Neural cell (in vitro differentiated cells): ENCODE results near the gene MVK. TPM values are rescaled to one million over a fixed set of nuclear protein-coding genes. Genes with fewer than 3 reads are reported as not detected.
A peak's percentile ranks its signal among the peaks of the same experiment; 100 is the strongest.

Experiments used
- H2AFZ ChIP-seq: fragments of 200-600, 300-800 bp; sonication (generic), shearing (Covaris generic); 2 replicates; pipeline ENCODE4 v1.6.0; 2014; ENCODE audit warnings: low read depth, mild to moderate bottlenecking, antibody characterized with exemption, low read length, moderate library complexity
- H3F3A ChIP-seq: fragments of 200-600 bp; shearing (Covaris generic); 2 replicates; pipeline ENCODE4 v1.6.1; 2016; ENCODE audit warnings: mild to moderate bottlenecking, moderate library complexity, mixed read lengths, antibody characterized with exemption, low read length; ENCODE audit not compliant: insufficient read depth, poor library complexity, severe bottlenecking
- H3K27ac ChIP-seq: fragments of 200-600, 300-800 bp; sonication (generic), shearing (Covaris generic); 2 replicates; pipeline ENCODE4 v1.5.1; 2014; ENCODE audit warnings: mild to moderate bottlenecking, low read length, moderate library complexity
- H3K27me3 ChIP-seq: fragments of 300-800, 200-600 bp; sonication (generic), shearing (Covaris generic); 2 replicates; pipeline ENCODE4 v1.6.0; 2014; ENCODE audit warnings: mild to moderate bottlenecking, low read depth, low read length, moderate library complexity; ENCODE audit not compliant: insufficient read depth
- H3K36me3 ChIP-seq: fragments of 300-800, 200-600 bp; sonication (generic), shearing (Covaris generic); 2 replicates; pipeline ENCODE4 v1.5.1; 2014; ENCODE audit warnings: mild to moderate bottlenecking, antibody characterized with exemption, low read length, moderate library complexity; ENCODE audit not compliant: insufficient read depth
- H3K4me2 ChIP-seq: fragments of 300-800, 200-600 bp; sonication (generic), shearing (Covaris generic); 2 replicates; pipeline ENCODE4 v1.6.0; 2014; ENCODE audit warnings: mild to moderate bottlenecking, low read length
- H3K4me3 ChIP-seq: fragments of 300-800, 200-600 bp; sonication (generic), shearing (Covaris generic); 2 replicates; pipeline ENCODE4 v1.5.1; 2014; ENCODE audit warnings: mild to moderate bottlenecking, low read length, moderate library complexity
- H3K79me2 ChIP-seq: fragments of 200-600 bp; shearing (Covaris generic); replicated peaks from 2 replicates; pipeline ENCODE4 v1.6.0; 2014; ENCODE audit warnings: mild to moderate bottlenecking, low read length, moderate library complexity; ENCODE audit not compliant: insufficient read depth
- H3K9ac ChIP-seq: fragments of 300-800, 200-600 bp; sonication (generic), shearing (Covaris generic); 2 replicates; pipeline ENCODE4 v1.6.1; 2016; ENCODE audit warnings: mild to moderate bottlenecking, low read length, mixed read lengths
- H3K9me2 ChIP-seq: fragments of 200-600 bp; shearing (Covaris generic); 2 replicates; pipeline ENCODE4 v1.6.1; 2016; ENCODE audit warnings: mild to moderate bottlenecking, low read length, mixed read lengths; ENCODE audit not compliant: insufficient read depth
- H3K9me3 ChIP-seq: fragments of 200-600, 300-800 bp; sonication (generic), shearing (Covaris generic); 2 replicates; pipeline ENCODE4 v1.6.1; 2016; ENCODE audit warnings: mild to moderate bottlenecking, mixed run types, low read length, moderate library complexity, mixed read lengths
- H4K20me1 ChIP-seq: fragments of 200-600 bp; shearing (Covaris generic); 2 replicates; pipeline ENCODE4 v1.6.1; 2016; ENCODE audit warnings: mild to moderate bottlenecking, mixed run types; ENCODE audit not compliant: insufficient read depth
- CTCF ChIP-seq: fragments of 450-650 bp; IDR thresholded peaks from 2 replicates; pipeline ENCODE4 v1.5.1; 2014; ENCODE audit warnings: antibody characterized with exemption, mild to moderate bottlenecking, moderate library complexity; ENCODE audit not compliant: poor library complexity, severe bottlenecking
- EP300 ChIP-seq: fragments of 450-650 bp; conservative IDR thresholded peaks from 2 replicates; pipeline ENCODE4 v1.6.1; 2014; ENCODE audit warnings: antibody characterized with exemption, mild to moderate bottlenecking, moderate library complexity; ENCODE audit not compliant: poor library complexity, severe bottlenecking
- EZH2 ChIP-seq: fragments of 200-600, 300-800 bp; shearing (Covaris generic), sonication (generic); IDR thresholded peaks from 2 replicates; pipeline ENCODE4 v1.6.1; 2014; ENCODE audit warnings: antibody characterized with exemption, low read length, borderline replicate concordance, mild to moderate bottlenecking; ENCODE audit not compliant: insufficient read depth, poor library complexity, severe bottlenecking
- MXI1 ChIP-seq: fragments of 450-650 bp; conservative IDR thresholded peaks from 2 replicates; pipeline ENCODE4 v1.6.1; 2014; ENCODE audit warnings: antibody characterized with exemption, mild to moderate bottlenecking; ENCODE audit not compliant: poor library complexity, severe bottlenecking
- POLR2AphosphoS5 ChIP-seq: IDR thresholded peaks from 2 replicates; pipeline ENCODE4 v1.6.1; 2012
- RAD21 ChIP-seq: fragments of 450-650 bp; conservative IDR thresholded peaks from 2 replicates; pipeline ENCODE4 v1.6.1; 2014; ENCODE audit warnings: antibody characterized with exemption, mild to moderate bottlenecking, moderate library complexity
- REST ChIP-seq: IDR thresholded peaks from 2 replicates; pipeline ENCODE4 v1.6.1; 2012; ENCODE audit warnings: borderline replicate concordance
- SMC3 ChIP-seq: fragments of 450-650 bp; conservative IDR thresholded peaks from 2 replicates; pipeline ENCODE4 v1.6.1; 2014; ENCODE audit warnings: antibody characterized with exemption, mild to moderate bottlenecking, moderate library complexity; ENCODE audit not compliant: poor library complexity
- TAF1 ChIP-seq: IDR thresholded peaks from 2 replicates; pipeline ENCODE4 v1.6.1; 2012; ENCODE audit warnings: low read depth
- polyA plus RNA-seq: library from polyadenylated mRNA; depleted of rRNA; stranded (reverse); fragments of >200 nt; gene quantifications from 2 replicates; pipeline ENCODE4 v1.2.3, GENCODE V29; 2014

Gene MVK
- polyA plus RNA-seq, 1 donor from 2014 or later = 45.7 TPM

- no peak overlapping the region for H3K4me3 ChIP-seq
- no peaks in the 10 kb centered on the region for H3K79me2 ChIP-seq
- H3F3A ChIP-seq = no peaks in the 10 kb centered on the region
- no peaks in the 10 kb centered on the region for H3K9me3 ChIP-seq
- no peaks in the 10 kb centered on the region for H3K36me3 ChIP-seq
- TF ChIP-seq TAF1 = no peak
- TF ChIP-seq EP300 = no peak
- no peak for TF ChIP-seq REST
- H3K9ac ChIP-seq = no peak overlapping the region
- no peaks in the 10 kb centered on the region for H4K20me1 ChIP-seq
- H2AFZ ChIP-seq = no peak overlapping the region
- H3K9me2 ChIP-seq = no peaks in the 10 kb centered on the region
- H3K27ac ChIP-seq = no peak overlapping the region
- H3K27me3 ChIP-seq = no peaks in the 10 kb centered on the region
- H3K4me2 ChIP-seq = no peak overlapping the region
Measured at GRCh38 chr12:109596418-109597244, 23.0 kb downstream of the MVK start.

- no peak overlapping the region for H3K4me2 ChIP-seq
- H3K9me3 ChIP-seq = no peaks in the 10 kb centered on the region
- no peaks in the 10 kb centered on the region for H3F3A ChIP-seq
- H3K36me3 ChIP-seq = no peaks in the 10 kb centered on the region
- H3K27me3 ChIP-seq = no peaks in the 10 kb centered on the region
- no peak overlapping the region for H2AFZ ChIP-seq
- H3K9me2 ChIP-seq = no peaks in the 10 kb centered on the region
- no peaks in the 10 kb centered on the region for H3K79me2 ChIP-seq
- no peak overlapping the region for H3K27ac ChIP-seq
- H4K20me1 ChIP-seq = no peaks in the 10 kb centered on the region
- H3K9ac ChIP-seq = no peak overlapping the region
- no peak overlapping the region for H3K4me3 ChIP-seq
- no peak for TF ChIP-seq CTCF
Measured at GRCh38 chr12:109597414-109597794, 23.8 kb downstream of the MVK start.

- peak overlapping the region; percentile 34 for H3K9ac ChIP-seq
- H3K27me3 ChIP-seq = no peaks in the 10 kb centered on the region
- H3K4me3 ChIP-seq = no peak overlapping the region
- no peak overlapping the region for H2AFZ ChIP-seq
- no peaks in the 10 kb centered on the region for H4K20me1 ChIP-seq
- H3K27ac ChIP-seq = no peak overlapping the region
- no peaks in the 10 kb centered on the region for H3K36me3 ChIP-seq
- no peak overlapping the region for H3K4me2 ChIP-seq
- H3F3A ChIP-seq = no peaks in the 10 kb centered on the region
- no peaks in the 10 kb centered on the region for H3K9me2 ChIP-seq
- H3K9me3 ChIP-seq = no peaks in the 10 kb centered on the region
- no peak for TF ChIP-seq EP300
- peak; percentile 99 for TF ChIP-seq SMC3
- no peak for TF ChIP-seq REST
- no peak for TF ChIP-seq EZH2
- peak; percentile 20 for TF ChIP-seq MXI1
- TF ChIP-seq RAD21 = peak; percentile 96
- TF ChIP-seq TAF1 = no peak
- peak; percentile 13 for TF ChIP-seq POLR2AphosphoS5
- peak; percentile 97 for TF ChIP-seq CTCF
- no peaks in the 10 kb centered on the region for H3K79me2 ChIP-seq
Measured at GRCh38 chr12:109597795-109598427, 24.3 kb downstream of the MVK start.
